ENCODE results near the gene UNC5B.
A peak's percentile ranks its signal among the peaks of the same experiment; 100 is the strongest.

UNC5B gene

DNA sequence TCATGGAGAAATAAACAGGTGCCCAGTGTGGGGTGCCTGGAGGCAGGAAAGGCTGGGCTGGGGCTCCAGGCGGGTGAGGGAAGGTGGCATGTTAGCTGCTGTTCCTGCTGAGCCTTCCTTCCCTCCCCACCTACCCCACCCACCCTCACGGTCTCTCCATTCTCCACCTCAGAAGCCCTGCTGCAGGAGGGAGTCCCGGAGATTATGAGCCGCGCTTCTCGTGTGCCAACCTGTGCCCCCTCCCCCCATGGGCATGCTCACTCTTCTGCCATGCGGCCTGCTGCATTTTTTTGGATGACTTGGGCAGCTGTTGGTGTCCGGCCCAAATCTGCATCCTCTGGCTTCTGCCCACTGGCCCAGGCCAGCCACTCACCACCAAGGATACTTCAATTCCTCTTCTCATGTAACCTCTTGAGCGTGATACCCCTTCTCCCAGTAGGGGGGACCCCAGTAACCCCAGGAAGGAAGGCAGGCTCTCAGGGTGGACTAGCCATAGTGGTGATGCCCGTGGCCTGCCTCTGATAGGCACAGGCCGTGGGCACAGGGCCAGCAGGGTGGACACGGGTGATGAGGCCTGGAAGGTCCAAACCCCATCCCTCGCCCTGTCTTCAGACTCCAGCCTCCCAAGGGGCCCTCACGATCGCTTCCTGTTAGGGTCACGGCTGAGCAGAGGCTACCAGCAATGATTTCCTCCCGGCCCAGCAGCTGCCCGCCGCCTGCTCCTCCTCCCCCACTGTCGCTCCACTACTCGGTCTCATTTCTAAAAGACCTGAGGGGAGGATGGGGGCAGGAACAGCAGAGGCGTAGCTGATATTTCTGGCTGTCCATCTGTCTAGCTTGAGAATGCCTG lies 27.8 kb downstream of the UNC5B start:
- no peak for DNase-seq

DNA sequence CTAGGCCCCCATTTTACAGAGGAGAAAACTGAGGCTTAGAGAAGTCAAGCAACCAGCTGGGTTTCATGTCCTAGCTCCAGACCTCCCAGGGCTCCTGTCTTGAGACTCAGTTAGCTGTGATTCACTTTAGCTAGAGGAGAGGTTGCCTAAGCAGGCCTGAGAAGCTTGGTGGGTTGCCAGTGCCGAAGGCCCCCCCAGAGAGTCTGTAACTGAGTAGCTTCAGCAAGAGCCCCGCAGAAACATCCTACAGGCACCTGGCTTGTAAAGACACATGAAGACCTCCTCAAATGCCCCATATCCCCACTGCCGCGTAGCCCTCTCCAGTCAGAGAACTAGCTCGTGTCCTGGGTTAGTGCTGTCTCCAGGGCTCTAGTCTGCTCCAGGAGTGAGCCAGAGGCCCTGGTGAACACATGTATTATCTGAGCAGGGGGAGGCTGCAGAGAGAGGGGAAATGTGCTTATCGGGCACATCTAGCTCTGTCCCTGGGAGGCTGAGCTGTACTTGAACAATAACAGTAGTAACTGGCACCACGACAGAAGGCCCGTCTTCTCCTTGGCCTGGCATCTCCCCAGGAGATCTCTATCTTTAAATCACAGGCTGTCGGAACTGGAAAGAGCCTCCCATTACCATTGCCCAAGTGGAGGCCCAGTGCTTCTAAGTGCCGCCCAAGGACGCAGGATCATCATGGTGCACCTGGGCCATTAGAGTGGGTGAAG lies 28.9 kb downstream of the UNC5B start:
- DNase-seq = peak; percentile 7

DNA sequence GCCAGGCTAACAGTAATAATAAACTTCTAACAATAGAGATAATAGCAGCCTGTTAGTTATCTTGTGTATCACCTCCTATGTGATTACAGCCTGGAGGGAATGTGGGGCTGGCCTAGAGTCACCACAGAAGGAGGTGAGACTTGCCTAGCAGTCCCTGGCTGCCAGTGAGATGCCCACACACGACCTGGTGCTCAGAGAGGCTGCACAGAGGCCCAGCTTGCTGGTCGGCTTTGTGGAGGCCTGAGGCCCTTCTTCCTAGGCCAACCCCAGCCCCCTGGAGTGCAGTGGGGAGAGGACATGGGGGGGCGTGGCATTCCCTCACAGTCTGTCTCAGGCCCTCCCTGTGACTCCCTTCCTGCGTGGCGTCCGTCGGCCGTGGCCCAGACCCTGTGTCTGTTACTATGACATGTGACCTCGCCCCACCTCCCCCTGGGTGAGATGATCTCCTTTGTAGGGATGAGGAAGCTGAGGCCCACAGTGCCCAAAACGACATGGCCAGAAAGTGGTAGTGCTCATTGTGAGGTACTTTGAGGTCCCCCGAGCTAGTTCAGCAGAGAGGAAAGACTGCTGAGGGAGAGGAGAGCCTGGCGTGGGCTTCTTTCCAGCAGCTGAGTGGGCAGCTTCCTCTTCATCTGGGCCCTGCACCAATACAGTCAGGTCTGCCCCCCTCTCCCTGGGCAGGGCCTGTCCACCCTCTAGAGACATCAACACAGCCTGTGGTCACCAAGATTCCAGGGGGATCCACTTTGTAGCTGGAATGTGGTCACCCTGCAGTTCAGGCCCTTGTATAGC lies 29.7 kb downstream of the UNC5B start:
- DNase-seq = no peak

DNA sequence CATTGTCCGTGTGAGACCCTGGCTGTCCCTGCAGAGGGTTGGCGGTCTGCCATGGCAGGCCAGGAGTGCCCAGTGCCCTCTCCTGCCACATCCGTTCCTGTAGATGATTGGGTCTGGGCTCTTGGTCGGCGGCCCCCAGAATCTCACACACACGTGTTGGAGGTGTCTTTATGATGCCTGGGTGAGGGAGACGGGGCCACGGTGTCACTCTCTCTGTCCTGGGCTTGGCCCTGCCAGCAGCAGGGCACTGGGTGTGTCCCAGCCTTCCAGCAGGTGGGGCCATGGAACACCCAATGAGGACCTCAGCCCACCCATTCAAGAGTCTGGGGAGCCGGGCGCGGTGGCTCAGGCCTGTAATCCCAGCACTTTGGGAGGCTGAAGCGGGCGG lies 30.2 kb downstream of the UNC5B start:
- no peak for DNase-seq

DNA sequence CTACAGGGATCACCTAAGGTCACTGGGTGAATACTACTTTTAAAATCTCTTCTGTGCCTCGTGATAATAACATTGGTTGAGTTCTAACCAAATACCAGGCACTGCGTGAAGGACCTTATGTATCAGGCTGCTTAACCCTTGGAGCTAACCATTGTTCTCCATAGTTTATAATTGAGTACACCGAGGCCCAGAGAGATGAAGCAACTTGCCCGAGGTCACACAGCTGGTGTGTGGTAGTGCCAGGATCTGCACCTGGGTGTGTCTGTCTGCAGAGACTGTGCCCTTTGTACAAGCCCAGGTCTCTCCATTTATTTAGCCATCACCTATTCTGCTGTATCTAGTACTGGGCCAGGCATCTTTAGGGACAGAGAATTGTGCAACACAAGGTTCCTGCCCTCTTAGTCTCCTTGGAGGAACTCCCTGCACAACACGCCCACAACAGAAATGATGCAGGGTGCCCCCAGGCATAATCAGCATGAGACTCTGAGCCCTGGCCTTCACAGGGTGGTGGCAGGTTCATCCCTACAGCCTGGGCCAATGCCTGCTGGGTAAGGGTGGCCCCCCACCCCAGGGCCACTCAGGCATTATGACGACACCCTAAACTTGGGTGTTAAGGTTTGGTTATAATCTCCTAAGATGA lies 31.5 kb downstream of the UNC5B start:
- no peak for DNase-seq

DNA sequence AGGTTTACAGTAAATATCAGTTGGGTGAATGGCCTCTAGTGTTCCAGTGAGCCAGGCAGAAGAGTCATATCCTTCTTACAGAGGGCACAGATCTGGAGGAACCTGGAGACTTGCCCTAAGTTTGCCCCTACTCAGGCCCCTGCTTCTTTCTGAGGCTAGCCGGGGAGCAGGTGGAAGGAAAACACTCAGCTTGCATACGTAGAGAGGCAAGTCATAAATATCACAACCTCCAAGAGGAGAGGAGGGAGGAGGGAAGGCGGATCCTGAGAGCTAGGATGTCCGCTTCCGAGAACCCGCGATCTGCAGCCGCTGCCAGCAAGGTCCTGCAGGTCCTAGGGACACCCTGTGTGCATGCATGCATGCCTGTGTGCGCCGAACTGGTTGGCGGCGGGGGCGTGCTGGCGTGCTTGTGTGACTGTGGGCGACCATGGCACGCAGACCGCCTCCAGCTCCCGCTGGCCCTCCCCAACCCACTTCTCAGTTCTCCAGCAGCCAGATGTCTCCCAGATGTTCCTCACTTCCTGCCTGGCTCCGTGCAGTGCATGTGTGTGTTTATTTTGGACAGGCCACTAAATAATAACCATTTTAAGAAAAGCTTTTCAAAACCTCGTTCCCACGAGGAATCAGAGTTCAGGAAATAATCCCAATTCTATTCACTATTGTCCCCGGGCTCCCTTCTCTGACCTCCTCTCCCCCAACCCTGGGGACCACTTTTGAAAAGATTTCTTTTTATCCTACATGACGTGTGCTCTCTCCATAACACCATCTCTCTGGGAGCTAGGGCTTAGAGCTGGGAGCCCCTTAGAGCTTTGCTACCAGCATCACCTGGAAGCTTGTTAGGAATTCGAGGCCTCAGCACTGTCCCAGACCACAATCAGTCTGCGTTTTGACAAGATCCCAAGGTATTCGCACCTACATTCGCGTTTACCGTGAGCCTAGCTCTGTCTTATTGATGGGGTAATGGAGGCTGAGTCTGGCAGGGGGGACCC lies 32.4 kb downstream of the UNC5B start:
- DNase-seq = no peak

DNA sequence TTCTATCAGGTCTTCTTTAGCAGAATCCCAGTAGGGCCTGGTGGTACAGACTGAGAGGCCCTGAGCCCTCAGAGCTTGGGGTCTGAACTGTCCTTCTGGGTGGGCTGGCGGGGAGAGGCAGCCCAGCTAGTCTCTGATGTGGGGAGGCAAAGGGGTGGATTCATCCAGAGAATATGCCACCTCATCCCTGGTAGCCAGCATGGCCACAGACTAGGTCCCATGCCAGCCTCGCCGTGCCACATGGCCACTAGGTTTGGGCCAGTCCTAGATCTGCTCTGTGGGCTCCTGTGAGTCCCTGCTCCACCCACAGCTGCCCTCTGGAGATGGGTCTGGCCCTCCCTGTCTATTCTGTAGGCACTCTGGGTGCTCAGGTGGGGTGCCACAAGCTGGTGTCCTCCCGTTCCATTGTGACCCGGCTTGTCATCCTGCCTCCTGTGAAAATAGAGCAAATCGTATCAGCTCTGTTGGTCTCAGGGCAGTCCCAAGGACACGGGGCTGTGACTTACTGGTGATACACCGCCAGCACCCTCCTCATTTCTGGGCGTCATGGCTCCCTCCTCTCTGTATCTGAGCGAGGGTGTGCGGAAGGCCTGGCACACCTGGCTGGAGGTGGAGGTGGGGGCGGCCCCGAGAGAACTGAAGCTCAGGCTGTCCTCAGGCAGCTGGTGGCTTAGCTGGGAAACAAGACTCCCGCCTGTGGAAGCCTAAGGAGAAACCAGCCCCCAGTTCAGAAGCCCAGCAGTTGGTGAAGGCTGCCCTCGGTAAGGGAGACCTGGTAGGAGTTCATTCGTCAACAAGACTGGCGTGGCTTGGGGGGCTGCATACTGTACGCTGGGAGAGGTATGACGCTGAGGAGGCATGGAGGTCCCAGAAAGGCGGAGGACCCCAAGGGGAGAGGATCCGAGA lies 33.3 kb downstream of the UNC5B start:
- no peak for DNase-seq

DNA sequence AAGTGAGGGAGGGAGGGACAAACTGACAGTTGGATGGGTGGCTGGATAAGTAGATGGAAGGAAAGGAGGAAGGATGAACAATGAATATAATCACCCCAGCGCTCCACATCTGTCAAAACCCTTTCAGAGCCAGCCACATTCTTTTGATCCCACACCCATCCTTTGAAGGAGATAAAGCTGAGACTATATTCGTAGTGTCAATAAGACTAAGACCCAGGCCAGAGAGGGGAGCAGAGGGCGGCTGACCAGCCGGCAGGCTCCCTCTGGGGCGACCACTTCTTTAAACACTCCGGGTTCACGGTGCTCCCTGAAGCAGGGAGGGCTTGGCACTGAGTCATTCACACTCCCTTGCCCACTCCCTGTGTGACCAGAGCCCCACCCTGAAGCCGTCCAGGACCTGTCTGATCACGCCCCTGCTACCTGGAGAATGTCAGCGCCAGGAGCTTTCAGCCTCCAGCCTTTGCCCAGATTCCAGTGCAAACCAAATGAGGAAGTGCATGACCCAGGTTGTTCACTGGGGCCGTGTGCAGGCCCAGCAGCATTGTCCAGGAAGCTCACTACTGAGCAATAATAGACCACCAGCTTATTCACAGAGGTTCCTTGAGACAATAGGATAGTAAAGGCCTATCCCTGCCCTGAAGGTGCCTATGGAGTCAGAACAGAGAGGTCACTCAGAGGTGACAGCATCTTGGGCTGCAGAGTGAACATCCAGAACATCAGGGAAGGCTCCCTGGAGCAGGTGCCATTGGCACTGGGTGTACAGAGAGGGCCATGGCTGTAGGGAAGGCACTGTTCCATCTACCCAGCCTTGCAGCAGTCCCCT lies 34.4 kb downstream of the UNC5B start:
- DNase-seq = no peak

DNA sequence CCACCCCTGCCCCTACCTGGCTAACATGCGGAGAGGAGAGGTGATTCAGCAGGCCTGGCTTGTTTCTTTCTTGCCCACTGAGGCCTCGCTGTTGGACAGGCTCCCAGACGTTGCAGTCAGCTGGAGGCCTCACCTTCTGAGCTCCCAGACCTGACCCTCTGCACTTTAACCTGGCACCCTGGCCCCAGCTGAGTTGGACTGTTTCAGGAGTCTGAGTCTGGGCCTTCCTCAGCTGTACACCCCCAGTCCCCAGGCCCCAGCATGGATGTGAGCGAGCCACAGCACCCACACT lies 35.0 kb downstream of the UNC5B start:
- DNase-seq = no peak

DNA sequence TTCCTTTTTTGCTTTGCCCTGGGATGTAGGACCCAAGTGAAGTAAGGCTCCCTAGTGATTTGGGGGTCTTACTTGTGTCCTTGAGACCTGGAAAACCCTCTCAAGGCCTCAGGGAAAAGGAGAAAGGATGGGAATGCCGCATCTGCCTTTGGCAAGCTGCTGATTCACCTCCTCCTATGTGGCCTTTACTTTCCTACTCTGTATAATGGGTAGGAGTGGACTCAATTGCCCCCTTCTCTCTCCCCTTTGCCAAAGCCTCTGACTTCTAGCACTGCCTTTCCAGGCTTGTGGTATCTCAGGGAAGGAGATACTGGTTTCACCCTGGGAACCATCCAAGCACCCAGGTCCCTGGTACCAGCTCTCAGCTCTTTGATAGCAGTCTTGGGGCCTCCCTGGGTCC lies 35.4 kb downstream of the UNC5B start:
- DNase-seq = no peak

DNA sequence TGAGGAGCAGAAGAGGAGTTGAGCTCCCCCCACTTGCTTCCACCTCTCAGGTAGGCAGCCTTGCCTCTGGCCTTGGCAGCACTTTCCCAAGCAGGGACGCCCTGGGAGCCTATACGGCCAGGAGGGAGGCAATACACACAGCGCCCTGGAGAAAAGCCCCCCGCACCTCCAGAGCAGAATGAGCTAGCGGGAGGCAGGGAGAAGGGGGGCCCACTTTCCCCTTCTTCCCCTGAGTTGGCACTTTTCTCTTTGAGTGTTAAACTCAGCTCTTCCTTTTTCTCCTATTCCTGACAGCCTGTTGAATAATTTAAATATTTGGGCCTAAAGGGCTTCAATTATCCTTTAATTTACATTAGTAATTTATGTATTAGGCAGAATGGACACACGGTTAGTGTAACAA lies 35.8 kb downstream of the UNC5B start:
- DNase-seq = no peak

DNA sequence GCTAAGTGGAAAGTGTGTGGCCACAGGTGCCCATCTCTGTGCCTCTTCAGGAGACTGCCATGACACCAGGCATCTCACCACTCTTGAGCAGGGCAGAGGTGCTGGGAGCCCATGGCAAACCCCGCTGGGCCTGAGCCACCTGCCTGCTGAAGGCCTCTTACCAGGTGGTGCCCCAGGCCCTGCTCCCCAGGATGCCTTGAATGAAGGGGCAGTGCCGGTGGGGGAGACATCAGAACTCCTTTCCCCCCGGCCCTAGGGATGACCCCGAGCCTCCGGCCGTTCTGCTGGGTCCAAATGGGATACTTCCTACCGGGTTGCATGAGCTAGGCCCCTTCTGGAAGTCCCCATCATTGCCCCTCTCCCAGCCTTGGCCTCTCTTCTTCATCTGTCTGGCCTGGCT lies 37.6 kb downstream of the UNC5B start:
- no peak for DNase-seq

DNA sequence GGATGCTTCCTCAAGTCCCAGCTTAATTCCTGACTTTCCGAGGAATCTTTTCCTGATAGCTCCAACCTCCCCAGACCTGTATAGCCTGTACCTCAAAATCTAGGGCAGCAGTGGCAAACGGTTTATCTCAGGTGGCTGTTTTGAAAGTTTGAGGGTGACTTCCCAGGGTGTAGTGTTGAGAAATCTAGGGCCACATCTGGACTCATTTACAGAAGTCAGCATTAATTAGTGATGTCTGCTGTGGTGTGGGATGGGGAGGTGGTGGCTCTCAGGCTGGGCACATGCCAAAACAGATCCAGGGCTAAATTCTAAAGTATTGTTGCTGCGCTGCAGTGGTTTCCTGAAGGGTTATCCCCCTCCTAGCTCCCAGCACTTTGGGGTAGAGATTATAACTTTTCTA lies 38.0 kb downstream of the UNC5B start:
- DNase-seq = no peak

DNA sequence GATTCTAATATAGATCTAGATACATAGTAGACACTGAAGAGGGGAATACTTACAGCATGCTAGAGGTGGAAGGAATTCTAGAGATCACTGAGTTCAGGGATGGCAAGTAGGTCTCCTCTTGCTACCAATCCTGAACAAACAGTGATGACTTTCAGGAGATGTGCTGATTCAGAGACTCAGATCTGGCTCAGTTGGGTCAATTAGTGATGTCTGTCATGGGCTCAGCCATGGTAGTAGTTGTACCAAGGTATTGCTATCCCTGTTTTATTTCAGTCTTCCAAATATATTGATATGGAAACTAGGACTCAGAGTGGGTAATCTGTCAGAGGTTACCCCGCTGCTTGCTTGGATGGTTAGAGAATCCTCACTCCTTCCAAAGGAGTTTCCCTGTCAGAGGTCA lies 38.5 kb downstream of the UNC5B start:
- no peak for DNase-seq

DNA sequence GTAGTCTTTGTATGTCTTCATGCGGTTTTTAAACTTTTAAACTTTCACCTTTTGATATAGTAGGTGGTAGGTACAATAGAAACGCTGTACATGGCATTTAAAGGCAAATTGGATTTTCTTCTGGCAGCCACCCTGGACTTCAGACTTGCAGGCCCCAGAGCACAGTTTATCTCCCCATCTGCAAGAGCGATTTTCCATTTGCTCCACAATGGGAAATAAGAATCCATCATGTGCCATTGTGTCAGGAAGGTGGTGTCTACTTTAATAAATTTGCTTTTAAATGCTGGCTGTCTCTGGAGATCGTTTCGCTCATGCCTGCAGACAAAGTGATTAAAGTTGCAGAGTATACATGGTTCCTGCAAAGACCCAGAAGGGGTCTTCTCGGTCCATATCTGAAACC lies 38.9 kb downstream of the UNC5B start:
- DNase-seq = no peak

DNA sequence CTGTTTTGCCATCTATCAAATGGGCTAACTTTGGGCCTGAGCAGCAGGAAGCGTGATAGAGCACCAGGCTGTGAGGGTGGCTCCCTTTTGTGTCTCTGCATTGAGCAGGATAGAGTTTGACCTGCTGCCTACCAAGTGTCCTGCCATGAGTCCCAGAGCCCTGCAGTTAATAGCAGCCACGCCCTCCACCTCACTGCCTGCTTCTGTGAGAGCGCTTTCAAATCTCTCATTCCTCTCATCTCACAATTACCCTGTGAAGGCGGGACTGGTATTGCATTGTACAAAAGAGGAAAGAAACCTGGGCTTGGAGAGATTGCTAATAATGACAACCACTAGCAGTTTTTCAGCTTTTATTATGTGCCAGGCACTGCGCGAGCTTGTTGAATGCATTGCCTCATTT lies 39.9 kb downstream of the UNC5B start:
- no peak for DNase-seq

DNA sequence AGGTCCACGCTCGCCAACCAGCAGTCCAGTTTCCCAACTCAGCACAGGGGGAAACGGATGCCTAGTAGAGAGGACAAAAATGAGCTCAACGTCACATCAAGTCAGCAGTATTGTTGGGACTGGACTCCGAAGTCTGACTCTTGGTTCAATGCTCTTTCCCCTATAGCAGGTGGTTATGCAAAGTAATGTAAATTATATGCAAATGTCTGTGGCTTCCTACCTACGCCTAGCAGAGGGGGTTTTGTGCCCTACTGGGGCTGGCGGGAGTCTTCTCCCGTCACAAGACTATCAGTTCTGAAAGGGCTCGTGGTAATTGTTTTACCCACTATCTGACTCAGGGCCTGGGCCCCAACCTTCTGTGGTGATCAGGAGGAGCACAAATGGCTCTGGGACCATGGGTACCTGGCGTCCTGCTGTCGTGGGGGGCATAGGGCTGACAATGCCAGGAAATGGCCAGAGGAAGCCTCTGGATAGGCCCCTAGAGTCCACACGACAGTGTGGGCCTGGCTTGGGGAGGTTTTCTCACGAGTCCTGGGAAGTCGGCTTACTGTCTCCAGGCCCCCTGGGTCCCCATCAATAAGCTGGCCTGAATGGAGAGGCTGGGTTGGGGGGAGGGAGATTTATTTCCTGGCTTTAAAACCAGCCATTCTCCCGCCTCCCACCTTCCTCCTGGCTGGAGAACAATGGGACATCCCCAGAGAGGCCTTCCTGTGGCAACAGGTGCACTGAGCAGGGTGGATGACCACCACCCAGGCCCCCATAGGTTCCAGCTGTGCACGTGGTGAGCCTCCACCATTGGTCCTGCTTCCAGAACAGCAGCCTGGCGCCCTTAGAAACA lies 41.8 kb downstream of the UNC5B start:
- DNase-seq = no peak

DNA sequence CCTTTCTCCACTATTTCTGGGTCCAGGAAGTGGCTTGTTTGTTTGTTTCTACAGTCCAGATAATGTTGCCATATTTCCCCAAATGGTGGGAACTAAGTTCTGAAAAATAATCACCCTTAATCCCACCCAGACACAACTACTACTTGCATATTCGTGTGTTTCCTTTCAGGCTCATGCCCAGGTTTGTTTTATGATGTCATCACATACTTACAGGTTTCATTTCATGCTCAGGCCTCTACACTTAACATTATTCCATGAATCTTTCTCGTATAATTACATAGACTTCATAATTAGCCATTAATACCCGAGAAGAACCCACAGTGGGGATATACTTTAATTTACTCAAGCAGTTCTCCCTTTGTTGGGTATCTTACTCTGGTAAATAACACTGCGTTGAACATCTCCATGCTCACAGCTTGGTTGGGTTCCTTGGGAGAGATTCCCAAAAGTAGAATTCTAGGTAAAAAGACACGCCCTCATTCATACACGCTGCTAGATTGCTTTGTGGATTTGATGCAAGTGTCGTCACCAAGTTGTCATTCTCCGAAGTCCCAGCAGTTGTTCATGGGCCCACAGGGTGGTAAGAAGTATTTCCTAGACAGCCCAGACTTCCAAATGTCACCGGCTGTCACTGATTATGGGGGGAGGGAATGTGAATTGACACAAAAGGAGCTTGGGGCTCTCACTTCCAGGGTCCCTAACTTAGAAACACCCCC lies 42.6 kb downstream of the UNC5B start:
- DNase-seq = no peak

DNA sequence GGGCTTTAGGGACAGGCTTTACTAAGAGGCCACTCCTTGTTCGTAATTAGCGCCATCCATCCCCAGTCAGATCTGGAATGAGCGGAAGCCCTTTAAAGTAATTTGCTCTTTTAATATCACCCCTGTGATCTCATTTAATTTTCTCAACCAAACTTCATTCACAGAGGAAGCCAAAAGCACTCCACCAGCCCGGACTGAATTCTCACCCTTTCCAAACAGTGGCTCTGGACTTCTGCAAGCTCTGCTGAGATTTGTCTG lies 43.1 kb downstream of the UNC5B start:
- no peak for DNase-seq

Measured in hematopoietic multipotent progenitor cell treated with erythropoietin and hydrocortisone succinate and interleukin-3 and kit ligand, for 8 days (in vitro differentiated cells).